CD4-positive, CD25-positive, alpha-beta regulatory T cell (primary cell): ENCODE data around the gene GORASP2. TPM values are rescaled to one million over a fixed set of nuclear protein-coding genes. Genes with fewer than 3 reads are reported as not detected.
A peak's percentile ranks its signal among the peaks of the same experiment; 100 is the strongest.
"Not testable (repeated sequence)": the region's sequence is repeated elsewhere in the genome, so short reads cannot be mapped to it uniquely, and the experiment has no call there.

Experiments used
- ATAC-seq, 2 donors: fragments of 150-1000 bp; cut with Tn5 transposase; one replicate each; pipeline ENCODE4 v1.10.0; 2021; ENCODE audit warnings: low read depth in 2 of 2, moderate number of reproducible peaks in 2 of 2, moderate library complexity in 1 of 2
- DNase-seq, 3 donors: peaks; one replicate each; pipeline versions ENCODE4 v3.0.0 to v3.0.0-alpha.2; 2012 to 2022; ENCODE audit warnings: mixed read lengths in 1 of 3
- H3K27ac ChIP-seq: one replicate; pipeline ENCODE4 v1.7.0; 2013; ENCODE audit warnings: mild to moderate bottlenecking, low read length; ENCODE audit not compliant: insufficient read depth, poor library complexity, severe bottlenecking
- H3K27me3 ChIP-seq: one replicate; pipeline ENCODE4 v1.7.0; 2013; ENCODE audit warnings: low read length; ENCODE audit not compliant: control insufficient read depth, insufficient read depth
- H3K36me3 ChIP-seq: one replicate; pipeline ENCODE4 v1.7.0; 2013; ENCODE audit warnings: mild to moderate bottlenecking, low read length, moderate library complexity; ENCODE audit not compliant: control insufficient read depth, insufficient read depth
- H3K4me1 ChIP-seq: 2 replicates; pipeline ENCODE4 v1.7.0; 2013; ENCODE audit warnings: mild to moderate bottlenecking, low read length; ENCODE audit not compliant: insufficient read depth, control insufficient read depth, poor library complexity, severe bottlenecking
- H3K4me3 ChIP-seq: one replicate; pipeline ENCODE4 v1.7.0; 2013; ENCODE audit warnings: low read depth, mild to moderate bottlenecking, low read length, moderate library complexity
- H3K9me3 ChIP-seq, 2 experiments: 1 replicate in 1 of 2; 2 replicates in 1 of 2; pipeline ENCODE4 v1.7.0; 2013; ENCODE audit warnings: low read length in 2 of 2, mild to moderate bottlenecking in 1 of 2, moderate library complexity in 1 of 2; ENCODE audit not compliant: control insufficient read depth in 2 of 2
- H3K27ac Mint-ChIP-seq, 3 donors: one replicate each; pipeline ENCODE4 v1.8.0; 2020 to 2022; ENCODE audit warnings: mild to moderate bottlenecking in 3 of 3, mixed read lengths in 3 of 3, moderate library complexity in 2 of 3
- H3K27me3 Mint-ChIP-seq: one replicate; pipeline ENCODE4 v1.8.0; 2022; ENCODE audit warnings: mild to moderate bottlenecking, mixed read lengths
- H3K36me3 Mint-ChIP-seq: one replicate; pipeline ENCODE4 v1.8.0; 2020; ENCODE audit warnings: mixed read lengths
- H3K4me1 Mint-ChIP-seq, 4 donors: one replicate each; pipeline ENCODE4 v1.8.0; 2020 to 2022; ENCODE audit warnings: mixed read lengths in 4 of 4, mild to moderate bottlenecking in 1 of 4
- H3K4me3 Mint-ChIP-seq, 4 donors: one replicate each; pipeline ENCODE4 v1.8.0; 2020 to 2022; ENCODE audit warnings: mild to moderate bottlenecking in 4 of 4, mixed read lengths in 4 of 4, moderate library complexity in 3 of 4
- H3K9me3 Mint-ChIP-seq, 7 donors: one replicate each; pipeline ENCODE4 v1.8.0; 2020 to 2022; ENCODE audit warnings: mixed read lengths in 7 of 7, mild to moderate bottlenecking in 3 of 7, moderate library complexity in 2 of 7
- polyA plus RNA-seq, 4 donors: library from polyadenylated mRNA; unstranded; fragments of 300-500 nt; fragmentation: Illumina TruSeq; gene quantifications; one replicate each; pipeline ENCODE4 v1.2.3, GENCODE V29; 2021
- total RNA-seq: library from RNA; stranded (reverse); gene quantifications from one replicate; pipeline ENCODE4 v1.2.3, GENCODE V29; 2022

GORASP2 gene
- total and polyA plus RNA-seq, 5 donors from 2014 or later: 77.5 to 98.9 (median 92.1) TPM

DNA sequence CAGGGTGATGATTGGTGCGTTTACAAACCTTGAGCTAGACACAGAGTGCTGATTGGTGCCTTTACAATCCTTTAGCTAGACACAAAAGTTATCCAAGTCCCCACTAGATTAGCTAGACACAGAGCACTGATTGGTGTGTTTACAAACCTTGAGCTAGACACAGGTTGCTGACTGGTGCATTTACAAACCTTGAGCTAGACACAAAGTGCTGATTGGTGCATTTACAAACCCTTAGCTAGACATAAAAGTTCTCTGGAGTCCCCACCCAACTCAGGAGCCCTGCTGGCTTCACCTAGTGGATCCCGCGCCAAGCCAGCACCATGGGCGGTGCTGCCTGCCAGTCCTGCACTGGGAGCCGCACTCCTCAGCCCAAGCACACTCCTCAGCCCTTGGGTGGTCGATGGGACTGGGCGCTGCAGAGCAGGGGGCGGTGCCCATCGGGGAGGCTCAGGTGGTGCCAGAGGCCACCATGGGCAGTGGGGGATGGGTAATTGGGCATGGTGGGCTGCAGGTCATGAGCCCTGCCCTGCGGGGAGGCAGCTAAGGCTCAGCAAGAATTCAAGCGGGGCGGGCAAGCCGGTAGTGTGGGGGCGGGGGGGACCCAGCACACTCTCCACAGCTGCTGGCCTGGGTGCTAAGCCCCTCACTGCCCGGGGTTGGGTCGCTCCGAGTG, 13.9 kb upstream of the GORASP2 start:
- H3K27ac ChIP-seq, H3K4me1 ChIP-seq, H3K36me3 ChIP-seq, H3K4me3 ChIP-seq, H3K27me3 ChIP-seq, H3K4me3 Mint-ChIP-seq, DNase-seq, ATAC-seq, H3K4me1 Mint-ChIP-seq, H3K27ac Mint-ChIP-seq: not testable (repeated sequence)
- H3K9me3 ChIP-seq: peaks cover 32 to 61% of the 10 kb centered on the region in 2 experiments
- peaks cover 6 to 54% (median 23%) of the 10 kb centered on the region in 7 donors for H3K9me3 Mint-ChIP-seq
- H3K27me3 Mint-ChIP-seq: peaks cover 11% of the 10 kb centered on the region
- peaks cover 10% of the 10 kb centered on the region for H3K36me3 Mint-ChIP-seq

DNA sequence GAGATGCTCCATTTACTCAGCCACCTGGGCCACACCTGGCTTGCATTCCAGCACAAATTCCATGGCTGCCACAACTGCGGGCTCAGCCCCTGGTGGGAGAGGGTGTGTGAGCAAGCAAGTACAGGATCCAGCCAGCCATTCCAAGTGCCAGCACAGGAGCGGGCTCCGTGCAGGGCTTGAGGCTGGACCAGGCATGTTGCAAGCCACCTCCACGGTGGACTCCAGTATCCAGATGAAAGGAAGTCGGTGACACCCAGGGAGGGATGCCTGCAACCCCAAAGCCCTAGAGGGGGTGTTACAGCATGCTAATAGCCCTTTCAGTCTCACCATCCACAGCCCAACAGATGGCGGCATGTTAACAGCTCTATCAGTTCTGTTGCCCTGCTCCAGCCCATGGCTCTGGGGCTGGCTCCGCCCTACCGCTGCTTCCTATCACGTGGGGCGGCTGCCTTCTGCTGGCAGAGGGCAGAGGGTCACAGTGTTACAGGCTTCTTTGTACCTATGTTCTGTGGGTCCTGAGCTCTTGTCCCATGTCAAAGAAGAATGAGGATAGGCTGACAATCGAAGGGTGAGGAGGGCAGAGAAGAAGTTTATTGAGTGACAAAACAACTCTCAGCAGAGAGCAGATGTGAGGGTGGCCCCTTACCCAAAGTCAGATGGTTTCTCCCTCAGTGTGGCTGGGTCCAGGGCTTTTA, 11.7 kb upstream of the GORASP2 start:
- ATAC-seq: no peak
- Mint-ChIP-seq H3K36me3 (peaks cover 10% of the 10 kb centered on the region), H3K4me1 (no peaks in the 10 kb centered on the region), H3K27ac (no peak overlapping the region), H3K4me3 (no peak overlapping the region), H3K9me3 (peaks cover 6 to 34% (median 20%) of the 10 kb centered on the region in 7 donors), H3K27me3 (peaks cover 8% of the 10 kb centered on the region)
- no peaks in the 10 kb centered on the region for H3K36me3 ChIP-seq
- no peak overlapping the region for H3K27ac ChIP-seq
- H3K4me3 ChIP-seq: no peak overlapping the region
- peaks cover 12 to 39% of the 10 kb centered on the region in 2 experiments for H3K9me3 ChIP-seq
- H3K27me3 ChIP-seq: no peaks in the 10 kb centered on the region
- DNase-seq: no peak
- H3K4me1 ChIP-seq: no peaks in the 10 kb centered on the region

- Histone ChIP-seq H3K36me3 (no peaks in the 10 kb centered on the region), H3K4me3 (no peak overlapping the region), H3K27ac (no peak overlapping the region), H3K9me3 (peaks cover 8 to 33% of the 10 kb centered on the region in 2 experiments), H3K27me3 (no peaks in the 10 kb centered on the region), H3K4me1 (no peaks in the 10 kb centered on the region)
- no peak for DNase-seq
- peaks cover 9% of the 10 kb centered on the region for H3K36me3 Mint-ChIP-seq
- ATAC-seq: no peak
- no peak overlapping the region for H3K4me3 Mint-ChIP-seq
- H3K9me3 Mint-ChIP-seq: peaks cover 2 to 29% (median 16%) of the 10 kb centered on the region in 7 donors
- no peak overlapping the region for H3K27ac Mint-ChIP-seq
- no peaks in the 10 kb centered on the region for H3K4me1 Mint-ChIP-seq
- H3K27me3 Mint-ChIP-seq: peaks cover 8% of the 10 kb centered on the region
Measured at GRCh38 chr2:170917957-170918356, 11.1 kb upstream of the GORASP2 start.

DNA sequence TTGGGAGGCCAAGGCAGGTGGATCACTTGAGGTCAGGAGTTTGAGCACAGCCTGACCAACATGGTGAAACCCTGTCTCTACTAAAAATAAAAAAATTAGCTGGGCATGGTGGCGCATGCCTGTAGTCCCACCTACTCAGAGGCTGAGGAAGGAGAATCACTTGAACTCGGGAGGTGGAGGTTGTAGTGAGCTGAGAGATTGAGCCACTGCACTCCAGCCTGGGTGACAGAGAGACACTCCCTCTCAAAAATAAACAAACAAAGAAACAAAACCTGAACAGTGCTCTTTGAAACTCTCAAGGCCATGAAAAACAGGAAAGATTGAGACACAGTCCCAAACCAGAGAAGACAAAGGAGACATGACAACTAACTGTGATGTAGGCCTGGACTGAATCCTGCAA, 7.2 kb upstream of the GORASP2 start:
- not testable (repeated sequence) for H3K27ac Mint-ChIP-seq, H3K27me3 Mint-ChIP-seq, H3K4me1 Mint-ChIP-seq, H3K27me3 ChIP-seq, H3K36me3 ChIP-seq, H3K36me3 Mint-ChIP-seq, H3K27ac ChIP-seq, H3K4me3 Mint-ChIP-seq, ATAC-seq, H3K4me1 ChIP-seq, H3K4me3 ChIP-seq, DNase-seq
- H3K9me3 Mint-ChIP-seq: peaks cover 0 to 12% (median 10%) of the 10 kb centered on the region in 7 donors
- H3K9me3 ChIP-seq: peaks cover 4 to 13% of the 10 kb centered on the region in 2 experiments

- H3K36me3 ChIP-seq: no peaks in the 10 kb centered on the region
- DNase-seq (no peak), ATAC-seq (no peak)
- Mint-ChIP-seq H3K4me1 (peaks cover 0 to 13% (median 2%) of the 10 kb centered on the region in 4 donors), H3K4me3 (no peak overlapping the region), H3K27ac (no peak overlapping the region), H3K27me3 (no peaks in the 10 kb centered on the region), H3K36me3 (no peaks in the 10 kb centered on the region), H3K9me3 (peaks cover 0 to 11% (median 4%) of the 10 kb centered on the region in 7 donors)
- no peak overlapping the region for H3K27ac ChIP-seq
- H3K27me3 ChIP-seq: no peaks in the 10 kb centered on the region
- peaks cover under 1% of the 10 kb centered on the region for H3K4me1 ChIP-seq
- H3K4me3 ChIP-seq: no peak overlapping the region
- H3K9me3 ChIP-seq: peaks cover 3 to 4% of the 10 kb centered on the region in 2 experiments
Measured at GRCh38 chr2:170922634-170923494, 6.2 kb upstream of the GORASP2 start.

GRCh38 chr2:170923799-170924198, 5.3 kb upstream of the GORASP2 start:
- H3K36me3 Mint-ChIP-seq: no peaks in the 10 kb centered on the region

DNA sequence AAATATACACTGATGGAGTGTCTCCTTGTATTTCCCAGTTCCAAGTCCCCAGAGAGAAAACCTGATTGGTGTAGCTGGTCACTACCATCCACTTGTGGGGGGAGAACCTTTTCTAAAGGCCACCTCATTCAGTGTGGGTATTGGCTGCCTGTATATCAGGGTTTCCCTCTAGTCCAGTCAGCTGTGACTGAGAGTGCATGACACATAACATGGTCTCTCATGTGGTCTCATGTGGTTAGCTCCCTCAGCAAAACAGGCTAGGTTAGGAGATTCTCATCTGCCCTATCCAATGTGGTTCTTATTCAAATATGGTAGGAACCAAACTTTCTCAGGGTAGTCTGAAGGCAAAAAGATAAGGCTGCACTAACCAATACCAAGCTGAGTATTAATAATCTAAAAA, 4.1 kb upstream of the GORASP2 start:
- no peaks in the 10 kb centered on the region for H3K9me3 ChIP-seq
- H3K4me3 ChIP-seq: no peak overlapping the region
- no peaks in the 10 kb centered on the region for H3K36me3 Mint-ChIP-seq
- H3K27ac ChIP-seq: no peak overlapping the region
- H3K27me3 ChIP-seq: no peaks in the 10 kb centered on the region
- peaks cover 0 to 9% (median 2%) of the 10 kb centered on the region in 7 donors for H3K9me3 Mint-ChIP-seq
- H3K27ac Mint-ChIP-seq: no peak overlapping the region
- peak overlapping the region in 1 of 4 donors; percentile 8 for H3K4me3 Mint-ChIP-seq
- no peaks in the 10 kb centered on the region for H3K36me3 ChIP-seq
- H3K27me3 Mint-ChIP-seq: no peaks in the 10 kb centered on the region
- H3K4me1 Mint-ChIP-seq: peaks cover 5 to 26% (median 10%) of the 10 kb centered on the region in 4 donors
- ATAC-seq: no peak
- H3K4me1 ChIP-seq: peaks cover 11% of the 10 kb centered on the region
- no peak for DNase-seq

More at GRCh38 chr2:170923799-170924198, 5.3 kb upstream of the GORASP2 start:
- peaks cover 8% of the 10 kb centered on the region for H3K4me1 ChIP-seq
- H3K36me3 ChIP-seq: no peaks in the 10 kb centered on the region
- Mint-ChIP-seq H3K27ac (no peak overlapping the region), H3K27me3 (no peaks in the 10 kb centered on the region), H3K4me3 (no peak overlapping the region), H3K9me3 (peaks cover 0 to 11% (median 2%) of the 10 kb centered on the region in 7 donors), H3K4me1 (peaks cover 5 to 22% (median 9%) of the 10 kb centered on the region in 4 donors)
- H3K4me3 ChIP-seq: no peak overlapping the region
- ATAC-seq: no peak
- H3K27me3 ChIP-seq: no peaks in the 10 kb centered on the region
- H3K27ac ChIP-seq: no peak overlapping the region
- no peaks in the 10 kb centered on the region for H3K9me3 ChIP-seq
- no peak for DNase-seq
